22Rv1 (cell line): ENCODE data around the gene ABHD15.

Source experiments
- ZFX ChIP-seq: fragments of 450-650 bp; IDR thresholded peaks from 2 replicates; pipeline ENCODE4 v1.6.1; 2017; ENCODE audit warnings: antibody characterized with exemption, borderline replicate concordance
- TF ChIP-seq, protein P1 (sequence below): fragments of 450-650 bp; IDR thresholded peaks from 2 replicates; pipeline ENCODE4 v1.5.1; 2017; ENCODE audit warnings: mild to moderate bottlenecking

DNA sequence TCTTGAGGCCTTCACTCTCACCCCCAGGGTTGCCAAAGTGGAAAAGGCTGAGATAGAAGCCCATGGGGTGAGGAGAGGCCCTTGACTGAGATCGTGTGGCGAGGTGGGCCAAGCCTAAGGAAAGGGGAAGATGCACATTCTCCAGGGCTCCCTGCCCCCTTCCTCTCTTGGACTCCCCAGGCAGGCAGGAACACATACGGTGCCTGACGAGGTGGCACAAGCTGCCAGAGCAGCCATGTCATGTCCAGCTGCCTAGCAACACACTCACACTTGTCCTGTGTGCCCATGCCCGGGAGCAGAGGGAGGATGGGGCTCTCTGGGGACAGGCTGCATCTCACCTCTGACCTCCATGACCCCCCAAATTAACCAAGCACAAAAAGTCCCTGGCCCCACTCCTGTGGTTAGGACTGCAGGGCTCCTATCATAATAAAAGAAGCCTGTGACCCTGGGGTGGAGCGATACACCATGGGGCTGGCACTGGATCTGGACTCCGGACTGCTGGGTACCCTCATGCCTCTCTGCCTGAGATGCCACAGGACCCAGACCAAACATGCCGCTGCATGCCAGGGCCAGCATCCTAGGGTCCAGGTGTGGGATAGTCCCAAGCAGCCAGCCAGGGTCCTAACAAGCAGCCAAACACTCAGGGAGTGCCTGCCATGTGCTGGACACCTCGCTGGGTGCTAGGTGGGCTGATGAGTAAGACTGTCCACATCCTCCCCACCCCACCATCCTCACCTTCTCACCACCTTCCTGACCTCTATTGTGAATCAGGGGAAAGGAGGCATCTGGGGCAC is 20.0 kb upstream of the ABHD15 start:
- TF ChIP-seq, protein P1, sequence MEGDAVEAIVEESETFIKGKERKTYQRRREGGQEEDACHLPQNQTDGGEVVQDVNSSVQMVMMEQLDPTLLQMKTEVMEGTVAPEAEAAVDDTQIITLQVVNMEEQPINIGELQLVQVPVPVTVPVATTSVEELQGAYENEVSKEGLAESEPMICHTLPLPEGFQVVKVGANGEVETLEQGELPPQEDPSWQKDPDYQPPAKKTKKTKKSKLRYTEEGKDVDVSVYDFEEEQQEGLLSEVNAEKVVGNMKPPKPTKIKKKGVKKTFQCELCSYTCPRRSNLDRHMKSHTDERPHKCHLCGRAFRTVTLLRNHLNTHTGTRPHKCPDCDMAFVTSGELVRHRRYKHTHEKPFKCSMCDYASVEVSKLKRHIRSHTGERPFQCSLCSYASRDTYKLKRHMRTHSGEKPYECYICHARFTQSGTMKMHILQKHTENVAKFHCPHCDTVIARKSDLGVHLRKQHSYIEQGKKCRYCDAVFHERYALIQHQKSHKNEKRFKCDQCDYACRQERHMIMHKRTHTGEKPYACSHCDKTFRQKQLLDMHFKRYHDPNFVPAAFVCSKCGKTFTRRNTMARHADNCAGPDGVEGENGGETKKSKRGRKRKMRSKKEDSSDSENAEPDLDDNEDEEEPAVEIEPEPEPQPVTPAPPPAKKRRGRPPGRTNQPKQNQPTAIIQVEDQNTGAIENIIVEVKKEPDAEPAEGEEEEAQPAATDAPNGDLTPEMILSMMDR: no peak
- TF ChIP-seq ZFX: no peak
